ENCODE results near the gene ELFN1. TPM values are rescaled to one million over a fixed set of nuclear protein-coding genes. Genes with fewer than 3 reads are reported as not detected.

The ELFN1 gene
- total RNA-seq, 1 donor from 2014 or later = 12.3 TPM

GRCh38 chr7:1755783-1756625 is 85.9 kb downstream of the ELFN1 start:
- no peak overlapping the region for H3K4me3 Mint-ChIP-seq (ENCODE audit: low read depth)
- no peak overlapping the region for H3K27ac Mint-ChIP-seq
- H3K4me1 Mint-ChIP-seq (ENCODE audit: low read depth) = peaks cover 4% of the 10 kb centered on the region
- no peak for DNase-seq (ENCODE audit: low spot score, unreplicated experiment)
- H3K36me3 Mint-ChIP-seq (ENCODE audit: insufficient read depth) = no peaks in the 10 kb centered on the region
- H3K27me3 Mint-ChIP-seq = peaks cover 27% of the 10 kb centered on the region
- no peaks in the 10 kb centered on the region for H3K9me3 Mint-ChIP-seq (ENCODE audit: low read depth)
- TF ChIP-seq, protein P1, sequence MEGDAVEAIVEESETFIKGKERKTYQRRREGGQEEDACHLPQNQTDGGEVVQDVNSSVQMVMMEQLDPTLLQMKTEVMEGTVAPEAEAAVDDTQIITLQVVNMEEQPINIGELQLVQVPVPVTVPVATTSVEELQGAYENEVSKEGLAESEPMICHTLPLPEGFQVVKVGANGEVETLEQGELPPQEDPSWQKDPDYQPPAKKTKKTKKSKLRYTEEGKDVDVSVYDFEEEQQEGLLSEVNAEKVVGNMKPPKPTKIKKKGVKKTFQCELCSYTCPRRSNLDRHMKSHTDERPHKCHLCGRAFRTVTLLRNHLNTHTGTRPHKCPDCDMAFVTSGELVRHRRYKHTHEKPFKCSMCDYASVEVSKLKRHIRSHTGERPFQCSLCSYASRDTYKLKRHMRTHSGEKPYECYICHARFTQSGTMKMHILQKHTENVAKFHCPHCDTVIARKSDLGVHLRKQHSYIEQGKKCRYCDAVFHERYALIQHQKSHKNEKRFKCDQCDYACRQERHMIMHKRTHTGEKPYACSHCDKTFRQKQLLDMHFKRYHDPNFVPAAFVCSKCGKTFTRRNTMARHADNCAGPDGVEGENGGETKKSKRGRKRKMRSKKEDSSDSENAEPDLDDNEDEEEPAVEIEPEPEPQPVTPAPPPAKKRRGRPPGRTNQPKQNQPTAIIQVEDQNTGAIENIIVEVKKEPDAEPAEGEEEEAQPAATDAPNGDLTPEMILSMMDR (IDR thresholded peaks at IDR 0.05; ENCODE audit: unreplicated experiment) = no peak

- Mint-ChIP-seq H3K27me3 (peaks cover 30% of the 10 kb centered on the region), H3K27ac (peak overlapping the region; percentile 57), H3K4me3 (ENCODE audit: low read depth) (no peak overlapping the region), H3K36me3 (ENCODE audit: insufficient read depth) (no peaks in the 10 kb centered on the region), H3K4me1 (ENCODE audit: low read depth) (peaks cover 4% of the 10 kb centered on the region), H3K9me3 (ENCODE audit: low read depth) (peaks cover 9% of the 10 kb centered on the region)
- no peak for DNase-seq (ENCODE audit: low spot score, unreplicated experiment)
- TF ChIP-seq, protein P1 (IDR thresholded peaks at IDR 0.05; ENCODE audit: unreplicated experiment) = no peak
Measured at GRCh38 chr7:1757601-1758000, 87.5 kb downstream of the ELFN1 start.

- Mint-ChIP-seq H3K4me3 (ENCODE audit: low read depth) (no peak overlapping the region), H3K4me1 (ENCODE audit: low read depth) (peaks cover 4% of the 10 kb centered on the region), H3K27ac (no peak overlapping the region), H3K27me3 (peaks cover 26% of the 10 kb centered on the region), H3K36me3 (ENCODE audit: insufficient read depth) (no peaks in the 10 kb centered on the region), H3K9me3 (ENCODE audit: low read depth) (peaks cover 12% of the 10 kb centered on the region)
- TF ChIP-seq, protein P1 (IDR thresholded peaks at IDR 0.05; ENCODE audit: unreplicated experiment) = peak; percentile 42
- no peak for DNase-seq (ENCODE audit: low spot score, unreplicated experiment)
Measured at GRCh38 chr7:1758028-1758858, 88.2 kb downstream of the ELFN1 start.

DNA sequence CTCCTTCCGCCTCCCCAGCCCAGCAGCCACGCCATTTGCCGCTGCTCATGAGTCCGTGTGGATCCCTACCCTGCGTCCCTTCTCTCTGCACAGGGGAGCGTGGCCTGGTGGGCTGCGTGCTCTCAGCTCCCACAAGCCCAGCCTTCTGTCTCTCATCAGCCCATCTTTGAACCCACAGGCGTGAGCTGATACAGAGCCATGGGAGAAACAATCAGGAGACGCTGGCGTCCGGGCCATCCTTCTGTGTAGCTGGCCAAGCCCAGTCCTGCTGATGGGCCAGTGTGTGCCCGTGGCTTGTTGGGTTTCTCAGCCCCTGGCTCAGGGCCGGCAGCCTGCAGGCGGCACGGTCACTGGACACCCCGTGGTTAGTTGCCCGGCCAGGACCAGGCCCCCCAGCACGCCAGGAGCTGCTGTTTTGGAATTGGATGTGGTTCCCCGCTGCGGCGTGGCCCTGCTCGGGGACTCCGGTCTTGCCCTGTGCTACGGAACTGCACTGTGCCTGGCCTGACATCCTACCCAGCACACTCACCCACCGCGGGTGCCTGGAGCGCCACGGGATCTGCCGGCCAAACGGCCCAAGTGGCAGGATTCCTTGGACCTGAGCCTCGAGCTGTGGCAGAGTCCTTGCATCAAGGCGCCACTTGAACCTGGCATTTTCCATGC is 88.9 kb downstream of the ELFN1 start:
- Mint-ChIP-seq H3K27me3 (peaks cover 26% of the 10 kb centered on the region), H3K9me3 (ENCODE audit: low read depth) (peaks cover 12% of the 10 kb centered on the region), H3K4me3 (ENCODE audit: low read depth) (no peak overlapping the region), H3K27ac (no peak overlapping the region), H3K36me3 (ENCODE audit: insufficient read depth) (no peaks in the 10 kb centered on the region), H3K4me1 (ENCODE audit: low read depth) (peaks cover 4% of the 10 kb centered on the region)
- no peak for DNase-seq (ENCODE audit: low spot score, unreplicated experiment)
- TF ChIP-seq, protein P1 (IDR thresholded peaks at IDR 0.05; ENCODE audit: unreplicated experiment) = no peak

DNA sequence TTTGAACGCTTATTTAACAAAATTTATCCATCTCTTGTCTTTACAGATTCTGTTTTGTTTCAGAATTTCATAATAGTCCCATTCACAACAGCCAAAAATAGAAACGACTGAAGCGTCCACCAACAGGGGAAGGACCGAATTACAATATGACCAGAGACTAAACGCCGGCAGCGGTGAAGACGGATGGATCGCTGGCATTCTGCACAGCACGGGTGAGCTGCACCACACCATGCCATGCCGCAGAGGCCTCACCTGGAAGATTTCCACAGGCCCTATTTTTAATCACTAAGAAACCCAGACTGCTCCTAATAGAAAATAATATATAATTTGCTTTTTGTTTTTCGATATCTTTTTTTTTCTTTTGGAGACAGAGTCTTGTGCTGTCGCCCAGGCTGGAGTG is 91.0 kb downstream of the ELFN1 start:
- H3K4me1 Mint-ChIP-seq (ENCODE audit: low read depth) = peaks cover 4% of the 10 kb centered on the region
- H3K9me3 Mint-ChIP-seq (ENCODE audit: low read depth) = peaks cover 12% of the 10 kb centered on the region
- peaks cover 15% of the 10 kb centered on the region for H3K27me3 Mint-ChIP-seq
- no peak for DNase-seq (ENCODE audit: low spot score, unreplicated experiment)
- H3K27ac Mint-ChIP-seq = no peak overlapping the region
- H3K4me3 Mint-ChIP-seq (ENCODE audit: low read depth) = no peak overlapping the region
- TF ChIP-seq, protein P1 (IDR thresholded peaks at IDR 0.05; ENCODE audit: unreplicated experiment) = no peak
- no peaks in the 10 kb centered on the region for H3K36me3 Mint-ChIP-seq (ENCODE audit: insufficient read depth)

All from progenitor cell of endocrine pancreas (in vitro differentiated cells).